ENCODE measurements around the gene CTXND1.

DNA sequence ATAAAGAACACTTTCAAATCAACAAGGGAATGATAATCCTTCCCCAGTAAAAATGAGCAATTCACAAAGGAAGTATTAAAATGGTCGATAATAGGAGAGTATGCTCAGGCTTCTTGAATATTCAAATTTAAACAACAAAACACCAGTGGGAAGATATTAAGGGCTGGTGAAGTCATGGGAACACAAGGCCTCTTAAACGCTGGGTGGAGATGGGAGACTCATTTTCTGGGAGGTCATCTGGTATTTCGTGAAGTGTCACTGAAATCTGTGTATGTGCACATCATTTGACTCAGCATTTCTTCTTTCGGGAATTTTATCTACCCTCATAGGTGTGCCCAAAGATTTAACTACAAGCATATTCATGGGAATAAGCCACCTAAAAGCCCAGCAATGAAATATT, 40.1 kb upstream of the CTXND1 start:
- TF ChIP-seq, protein P1, sequence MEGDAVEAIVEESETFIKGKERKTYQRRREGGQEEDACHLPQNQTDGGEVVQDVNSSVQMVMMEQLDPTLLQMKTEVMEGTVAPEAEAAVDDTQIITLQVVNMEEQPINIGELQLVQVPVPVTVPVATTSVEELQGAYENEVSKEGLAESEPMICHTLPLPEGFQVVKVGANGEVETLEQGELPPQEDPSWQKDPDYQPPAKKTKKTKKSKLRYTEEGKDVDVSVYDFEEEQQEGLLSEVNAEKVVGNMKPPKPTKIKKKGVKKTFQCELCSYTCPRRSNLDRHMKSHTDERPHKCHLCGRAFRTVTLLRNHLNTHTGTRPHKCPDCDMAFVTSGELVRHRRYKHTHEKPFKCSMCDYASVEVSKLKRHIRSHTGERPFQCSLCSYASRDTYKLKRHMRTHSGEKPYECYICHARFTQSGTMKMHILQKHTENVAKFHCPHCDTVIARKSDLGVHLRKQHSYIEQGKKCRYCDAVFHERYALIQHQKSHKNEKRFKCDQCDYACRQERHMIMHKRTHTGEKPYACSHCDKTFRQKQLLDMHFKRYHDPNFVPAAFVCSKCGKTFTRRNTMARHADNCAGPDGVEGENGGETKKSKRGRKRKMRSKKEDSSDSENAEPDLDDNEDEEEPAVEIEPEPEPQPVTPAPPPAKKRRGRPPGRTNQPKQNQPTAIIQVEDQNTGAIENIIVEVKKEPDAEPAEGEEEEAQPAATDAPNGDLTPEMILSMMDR (conservative IDR thresholded peaks at IDR 0.05; ENCODE audit: low read length), result no peak
- no peak for TF ChIP-seq EZH2phosphoT487 (IDR thresholded peaks at IDR 0.05; ENCODE audit: borderline replicate concordance, low read depth, low read length)

Data from OCI-LY7 (cell line).